DMS 273 treated with DMSO at 0.1 percent for 48 hours (cell line): ENCODE results near the gene GPR32.
"Not testable (repeated sequence)": the region's sequence is repeated elsewhere in the genome, so short reads cannot be mapped to it uniquely, and the experiment has no call there.

Experiments used
- DNase-seq: peaks from one replicate; lab custom pipeline; 2025; lab: John Stamatoyannopoulos, UW

The GPR32 gene

DNA sequence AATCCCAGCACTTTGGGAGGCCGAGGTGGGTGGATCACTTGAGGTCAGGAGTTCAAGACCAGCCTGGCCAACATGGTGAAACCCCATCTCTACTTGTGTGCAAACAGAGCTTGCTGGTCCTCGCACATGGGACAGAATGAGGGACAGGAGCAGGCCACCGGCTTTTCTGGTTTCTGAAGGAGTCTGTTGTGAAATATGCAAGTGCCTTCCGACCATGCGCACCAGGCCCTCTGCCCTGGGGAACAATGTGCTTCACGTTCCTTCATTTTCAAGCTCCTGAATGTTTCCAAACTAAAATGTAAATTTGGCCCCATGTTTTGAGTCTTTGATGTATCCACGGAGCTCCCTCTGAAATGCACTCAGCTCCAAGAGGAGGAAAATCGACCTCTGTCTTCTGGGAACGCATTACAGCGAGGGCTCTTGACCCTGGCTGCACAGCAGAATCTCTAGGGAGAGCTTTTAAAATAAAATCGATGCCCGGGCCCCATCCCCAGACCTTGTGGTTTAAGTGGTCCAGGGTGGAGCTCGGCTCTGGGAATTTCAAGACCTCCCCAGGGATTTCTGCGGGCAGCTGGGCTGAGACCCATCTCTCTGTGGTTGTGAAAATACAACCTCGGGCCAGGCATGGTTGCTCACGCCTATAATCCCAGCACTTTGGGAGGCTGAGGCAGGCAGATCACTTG lies 10.6 kb downstream of the GPR32 start:
- DNase-seq = no peak

DNA sequence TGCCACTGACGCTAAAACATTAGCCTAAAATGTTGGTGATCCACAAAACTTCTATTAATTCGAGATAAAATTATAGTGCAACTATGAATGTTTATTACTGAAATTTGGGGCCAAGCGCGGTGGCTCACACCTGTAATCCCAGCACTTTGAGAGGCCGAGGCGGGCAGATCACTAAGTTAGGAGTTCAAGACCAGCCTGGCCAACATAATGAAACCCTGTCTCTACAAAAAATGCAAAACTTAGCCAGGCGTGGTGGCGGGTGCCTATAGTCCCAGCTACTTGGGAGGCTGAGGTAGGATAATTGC lies 13.5 kb downstream of the GPR32 start:
- not testable (repeated sequence) for DNase-seq

DNA sequence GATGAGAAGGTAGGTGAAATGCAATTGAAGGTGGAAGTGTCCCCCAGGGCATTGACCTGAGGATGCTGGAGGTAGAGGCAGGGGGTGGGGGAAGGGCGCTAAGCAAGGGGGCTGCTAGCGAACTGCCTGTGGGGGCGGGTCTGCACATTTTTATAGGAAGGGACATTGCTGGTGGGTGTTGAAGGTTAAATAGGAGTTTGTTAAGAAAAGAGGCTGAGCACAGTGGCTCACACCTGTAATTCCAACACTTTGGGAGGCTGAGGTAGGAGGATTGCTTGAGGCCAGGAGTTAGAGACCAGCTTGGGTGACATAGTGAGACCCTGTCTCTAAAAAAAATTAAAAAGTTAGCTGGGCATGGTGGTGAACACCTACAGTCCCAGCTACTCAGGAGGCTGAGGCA lies 14.4 kb downstream of the GPR32 start:
- DNase-seq = no peak

DNA sequence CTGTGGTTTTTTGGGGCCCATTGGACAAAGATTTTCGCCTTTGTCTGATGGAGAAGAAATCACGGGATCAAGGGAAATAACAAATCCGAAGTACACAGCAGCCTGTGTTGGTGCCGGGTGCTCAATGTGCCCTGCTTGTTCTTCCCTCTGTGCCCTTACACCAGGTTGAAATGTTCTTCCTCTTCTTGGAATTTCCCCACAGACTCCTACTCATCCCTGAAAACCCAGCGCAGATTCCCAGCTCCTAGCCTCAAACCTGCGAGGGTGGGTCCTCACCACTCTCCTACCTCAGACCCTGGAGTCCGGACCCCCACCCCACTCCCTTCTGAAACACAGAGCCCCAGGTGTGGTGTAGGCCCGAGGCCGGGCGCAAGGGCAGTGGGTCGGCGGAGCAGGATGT lies 15.1 kb downstream of the GPR32 start:
- DNase-seq = no peak

DNA sequence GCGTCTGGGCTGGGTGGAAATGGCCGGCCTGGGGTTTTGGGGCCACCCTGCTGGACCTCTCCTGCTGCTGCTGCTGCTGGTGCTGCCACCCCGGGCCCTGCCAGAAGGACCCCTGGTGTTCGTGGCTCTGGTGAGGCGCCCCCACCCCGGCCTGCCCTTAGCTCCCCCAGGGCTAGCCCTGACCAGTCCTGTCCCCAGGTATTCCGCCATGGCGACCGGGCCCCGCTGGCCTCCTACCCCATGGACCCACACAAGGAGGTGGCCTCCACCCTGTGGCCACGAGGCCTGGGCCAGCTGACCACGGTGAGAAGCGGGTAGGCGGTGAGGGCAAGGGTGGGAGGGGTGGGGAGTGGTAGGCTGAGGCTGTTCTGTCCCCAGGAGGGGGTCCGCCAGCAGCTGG lies 20.1 kb downstream of the GPR32 start, which contains the start of gene ACP4:
TSS of gene ACP4 (plus strand) at position 20 of the 400 bp plus-strand sequence. CDS start at position 20, 0 bp downstream.
- no peak for DNase-seq

DNA sequence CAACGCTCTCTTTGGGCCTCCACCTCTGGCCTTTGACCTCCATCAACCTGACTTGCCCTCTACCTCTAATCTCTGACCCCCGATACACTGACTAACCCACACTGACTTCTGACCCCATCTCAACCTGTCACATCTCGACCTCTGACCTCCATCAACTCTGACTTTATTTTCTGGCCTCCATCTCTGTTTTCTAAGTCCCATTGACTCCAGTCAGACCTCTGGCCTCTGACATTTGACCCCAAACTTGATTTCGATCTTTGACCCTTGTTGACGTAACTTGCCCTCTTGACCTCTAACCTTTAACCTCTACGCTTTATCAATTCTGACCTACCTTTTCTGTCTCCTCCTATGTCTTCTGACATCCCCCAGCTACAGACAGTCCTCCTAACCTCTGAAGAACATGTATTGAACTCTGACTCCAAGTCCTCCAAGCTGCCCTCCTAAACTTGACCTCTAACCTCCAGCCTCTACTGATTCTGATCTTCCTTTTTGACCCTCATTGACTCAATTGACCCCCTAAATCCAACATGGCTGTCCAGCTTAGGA lies 20.7 kb downstream of the GPR32 start:
- DNase-seq = no peak

DNA sequence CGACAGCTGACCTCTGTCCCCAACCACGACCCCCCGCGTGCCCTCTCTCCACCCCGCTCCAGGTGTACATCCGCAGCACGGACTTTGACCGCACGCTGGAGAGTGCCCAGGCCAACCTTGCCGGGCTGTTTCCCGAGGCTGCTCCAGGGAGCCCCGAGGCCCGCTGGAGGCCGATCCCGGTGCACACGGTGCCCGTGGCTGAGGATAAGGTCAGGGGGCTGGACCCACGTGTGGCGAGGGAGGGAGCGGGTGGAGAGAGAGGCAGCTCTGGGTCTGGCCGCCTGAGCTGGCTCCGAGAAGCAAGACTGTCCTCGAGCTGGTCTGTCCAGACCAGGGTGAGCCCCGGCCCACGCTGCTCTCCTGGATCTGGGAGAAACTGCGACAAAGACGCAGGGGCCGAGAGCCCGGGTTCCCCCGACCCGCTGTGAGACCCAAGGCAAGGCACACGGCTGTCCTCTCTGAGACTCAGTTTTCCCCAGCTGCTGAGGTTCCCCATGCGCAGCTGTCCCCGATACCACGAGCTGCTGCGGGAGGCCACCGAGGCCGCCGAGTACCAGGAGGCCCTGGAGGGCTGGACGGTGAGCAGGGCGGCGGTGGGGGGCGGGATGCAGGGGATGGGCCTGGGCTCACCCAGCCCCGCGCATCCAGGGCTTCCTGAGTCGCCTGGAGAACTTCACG lies 21.5 kb downstream of the GPR32 start:
- DNase-seq = no peak

DNA sequence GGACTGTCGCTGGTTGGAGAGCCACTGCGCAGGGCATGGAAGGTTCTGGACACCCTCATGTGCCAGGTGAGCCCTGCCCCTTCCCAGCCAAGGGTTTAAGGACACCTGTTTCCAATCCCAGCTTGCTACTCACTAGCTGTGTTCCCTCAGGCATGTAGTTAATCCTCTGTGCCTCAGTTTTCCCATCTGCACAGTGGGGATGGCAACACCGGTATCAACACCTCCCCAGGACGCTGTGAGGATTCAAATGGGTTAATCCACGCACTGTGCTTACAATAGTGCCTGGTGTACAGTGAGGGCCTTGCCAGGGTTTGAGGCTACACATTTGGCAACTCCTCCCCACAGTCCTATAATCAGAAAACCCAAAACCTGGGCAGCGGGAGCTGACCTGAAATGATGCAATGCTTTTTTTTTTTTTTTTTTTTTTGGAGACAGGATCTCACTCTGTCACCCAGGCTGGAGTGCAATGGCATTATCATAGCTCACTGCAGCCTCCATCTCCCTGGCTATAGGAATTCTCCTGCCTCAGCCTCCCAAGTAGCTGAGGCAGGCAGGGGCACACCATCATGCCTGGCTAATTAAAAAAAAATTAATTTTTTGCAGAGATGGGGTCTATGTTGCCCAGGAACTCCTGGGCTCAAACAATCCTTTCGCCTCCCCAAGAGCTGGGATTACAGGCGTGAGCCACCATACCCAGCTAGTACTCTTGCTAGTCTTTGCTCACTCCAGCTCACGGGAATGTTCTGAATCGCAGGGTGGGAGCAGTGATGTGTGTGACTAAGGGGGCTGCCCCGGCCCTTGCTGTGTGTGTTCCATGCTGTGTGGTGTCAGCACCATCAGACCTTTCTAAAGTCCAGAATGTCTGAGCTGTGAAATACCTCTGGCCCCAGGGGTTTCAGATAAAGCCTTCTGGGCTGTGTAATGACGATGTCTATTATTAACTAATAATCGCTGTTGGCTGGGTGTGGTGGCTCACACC lies 22.3 kb downstream of the GPR32 start:
- no peak for DNase-seq

DNA sequence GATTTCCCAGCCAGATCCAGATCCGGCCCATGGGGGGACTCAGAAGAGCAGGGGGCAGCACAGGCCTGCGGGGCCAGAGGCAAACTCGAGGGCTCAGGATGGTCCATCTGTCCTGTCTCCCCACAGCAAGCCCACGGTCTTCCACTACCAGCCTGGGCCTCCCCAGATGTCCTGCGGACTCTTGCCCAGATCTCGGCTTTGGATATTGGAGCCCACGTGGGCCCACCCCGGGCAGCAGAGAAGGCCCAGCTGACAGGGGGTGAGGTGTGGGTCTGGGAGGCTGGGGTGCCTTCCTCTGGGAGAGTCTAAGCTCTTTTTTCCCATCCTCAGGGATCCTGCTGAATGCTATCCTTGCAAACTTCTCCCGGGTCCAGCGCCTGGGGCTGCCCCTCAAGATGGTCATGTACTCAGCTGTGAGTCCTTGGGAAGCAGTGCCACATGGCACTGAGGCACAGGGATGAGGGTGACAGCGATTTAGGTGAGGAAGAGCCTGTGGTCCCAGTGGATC lies 23.3 kb downstream of the GPR32 start:
- DNase-seq = no peak

DNA sequence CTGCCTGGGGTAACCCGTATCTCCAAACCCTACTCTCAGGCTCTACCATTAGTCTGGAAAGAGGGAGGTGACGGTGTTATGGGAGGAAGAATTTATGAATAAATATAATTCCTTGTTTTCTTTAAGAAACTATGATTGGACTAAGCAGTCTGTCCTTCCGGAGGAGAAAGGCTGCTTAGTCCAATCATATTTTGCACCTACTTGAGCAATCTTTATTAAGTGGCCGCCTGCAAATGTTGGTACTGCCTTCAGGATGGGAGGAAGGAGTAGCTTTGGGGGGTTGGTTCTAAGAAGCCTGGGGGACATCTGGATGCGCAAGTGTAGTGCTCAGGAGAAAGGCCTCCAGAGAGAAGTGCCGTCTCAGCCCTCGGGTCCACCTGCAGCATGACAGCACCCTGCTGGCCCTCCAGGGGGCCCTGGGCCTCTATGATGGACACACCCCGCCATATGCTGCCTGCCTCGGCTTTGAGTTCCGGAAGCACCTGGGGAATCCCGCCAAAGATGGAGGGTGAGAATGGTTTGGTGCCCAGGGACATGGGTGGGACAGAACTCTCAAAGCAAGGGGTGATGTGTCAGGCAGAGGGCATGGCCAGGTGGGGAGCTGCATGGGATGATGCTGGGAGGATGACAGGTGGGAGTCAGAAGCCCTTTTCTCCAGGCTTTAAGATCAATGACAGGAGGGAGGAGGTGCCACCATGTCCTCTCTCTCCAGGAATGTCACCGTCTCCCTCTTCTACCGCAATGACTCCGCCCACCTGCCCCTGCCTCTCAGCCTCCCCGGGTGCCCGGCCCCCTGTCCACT lies 24.0 kb downstream of the GPR32 start:
- peak; percentile 63 for DNase-seq

DNA sequence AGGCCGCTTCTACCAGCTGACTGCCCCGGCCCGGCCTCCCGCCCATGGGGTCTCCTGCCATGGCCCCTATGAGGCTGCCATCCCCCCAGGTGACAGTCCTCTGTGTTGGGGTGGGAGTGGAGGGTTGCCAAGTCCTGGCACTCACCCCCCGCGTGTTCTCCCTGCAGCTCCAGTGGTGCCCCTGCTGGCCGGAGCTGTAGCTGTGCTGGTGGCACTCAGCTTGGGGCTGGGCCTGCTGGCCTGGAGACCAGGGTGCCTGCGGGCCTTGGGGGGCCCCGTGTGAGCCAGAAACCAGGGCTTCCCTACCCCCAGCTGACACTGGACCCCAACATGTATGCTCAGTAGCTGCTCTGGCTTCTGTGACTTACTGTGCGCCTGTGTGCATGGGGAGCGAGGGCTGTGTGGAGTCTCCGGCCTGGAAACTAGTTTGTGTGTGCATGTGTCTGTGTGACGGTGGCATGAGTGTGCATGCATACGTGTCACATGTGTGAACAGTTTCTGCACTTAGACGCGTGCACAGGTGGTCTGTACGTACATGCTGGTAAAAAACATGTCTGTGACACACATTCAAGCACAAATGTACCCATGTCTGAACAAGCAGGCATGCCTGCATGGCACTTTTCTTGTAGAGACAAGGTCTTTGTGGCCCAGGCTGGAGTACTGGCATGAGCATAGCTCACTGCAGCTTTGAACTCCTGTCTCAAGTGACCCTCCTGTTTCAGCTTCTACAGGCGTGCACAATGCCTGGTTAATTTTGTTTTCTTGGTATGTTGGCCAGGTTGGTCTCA lies 24.8 kb downstream of the GPR32 start:
- peak; percentile 70 for DNase-seq

DNA sequence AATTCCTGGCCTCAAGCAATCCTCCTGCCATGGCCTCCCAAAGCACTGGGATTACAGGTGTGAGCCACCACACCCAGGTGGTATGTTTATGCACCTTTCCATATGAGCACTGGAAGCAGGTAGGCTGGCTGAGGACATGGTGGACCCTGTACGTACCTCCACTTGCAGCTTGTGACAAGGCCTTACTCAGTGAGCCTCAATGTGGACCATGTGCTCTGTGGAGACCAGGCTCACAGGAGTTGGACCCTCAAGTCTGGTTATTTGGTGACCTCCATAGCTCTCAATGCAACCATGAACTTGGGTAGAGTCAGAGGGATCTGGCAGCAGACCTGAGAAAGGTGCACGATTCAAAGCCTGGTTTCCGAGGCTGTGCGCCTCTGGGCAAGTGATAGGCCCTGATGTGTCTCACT lies 25.4 kb downstream of the GPR32 start:
- DNase-seq = no peak

DNA sequence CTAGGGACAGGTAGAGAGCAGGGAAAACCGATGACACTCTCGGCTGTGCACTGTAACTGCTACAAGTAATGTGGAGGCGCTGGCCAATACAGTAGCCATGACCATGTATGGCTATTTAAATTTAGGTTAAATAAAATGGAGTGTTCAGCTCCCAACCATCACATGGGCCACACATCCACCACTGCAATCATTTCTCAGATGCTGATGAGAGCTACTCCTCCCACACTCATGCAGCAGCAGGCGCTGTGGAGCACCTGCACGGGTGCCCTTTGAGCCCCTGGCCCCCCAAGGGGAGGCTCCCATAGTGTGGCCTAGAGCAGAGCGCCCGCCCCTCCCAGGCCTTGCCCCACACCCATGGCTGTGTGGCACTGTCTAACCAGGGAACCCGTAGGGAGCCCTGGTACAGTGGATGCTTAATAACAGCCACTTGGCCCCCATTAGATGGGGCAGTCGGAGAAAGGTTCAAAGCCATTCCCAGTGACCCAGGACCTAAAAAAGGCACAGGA lies 25.9 kb downstream of the GPR32 start:
- DNase-seq = no peak

DNA sequence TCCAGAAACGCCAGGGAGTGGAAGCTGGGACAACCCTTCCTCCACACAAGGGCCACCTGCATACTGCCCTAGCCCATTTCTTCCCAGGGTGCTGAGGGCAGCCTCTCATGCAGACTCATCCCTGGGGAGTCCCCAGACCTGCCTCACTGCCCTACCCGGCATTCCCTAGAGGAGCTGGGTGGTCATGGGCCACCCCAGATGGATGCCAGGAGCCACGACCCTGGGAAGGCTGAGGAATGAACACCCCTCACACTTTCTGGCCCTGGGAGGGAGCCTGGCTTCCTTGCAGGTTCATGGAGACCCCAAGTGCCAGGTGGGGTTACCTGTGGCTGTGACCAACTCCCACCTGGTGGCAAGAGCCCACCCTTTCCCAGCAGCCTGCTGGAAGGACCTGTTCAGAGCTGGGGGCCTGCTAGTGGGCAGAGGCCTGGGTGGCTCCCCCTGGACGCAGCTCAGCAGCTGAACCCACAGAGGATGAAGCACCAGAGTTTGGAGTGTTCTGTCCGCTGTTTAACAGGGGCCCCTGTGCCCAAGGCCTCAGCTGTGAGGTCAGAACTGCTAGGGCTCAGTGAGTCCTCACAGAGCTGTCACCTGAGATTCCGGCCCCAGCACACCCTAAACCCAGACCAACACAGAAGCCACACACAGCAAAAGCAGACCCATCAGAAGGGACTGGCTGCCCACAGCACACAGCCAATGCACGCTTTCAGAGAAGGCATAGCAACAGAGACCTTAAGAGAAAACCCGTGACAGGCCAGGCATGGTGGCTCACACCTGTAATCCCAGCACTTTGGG lies 26.6 kb downstream of the GPR32 start:
- DNase-seq = no peak

DNA sequence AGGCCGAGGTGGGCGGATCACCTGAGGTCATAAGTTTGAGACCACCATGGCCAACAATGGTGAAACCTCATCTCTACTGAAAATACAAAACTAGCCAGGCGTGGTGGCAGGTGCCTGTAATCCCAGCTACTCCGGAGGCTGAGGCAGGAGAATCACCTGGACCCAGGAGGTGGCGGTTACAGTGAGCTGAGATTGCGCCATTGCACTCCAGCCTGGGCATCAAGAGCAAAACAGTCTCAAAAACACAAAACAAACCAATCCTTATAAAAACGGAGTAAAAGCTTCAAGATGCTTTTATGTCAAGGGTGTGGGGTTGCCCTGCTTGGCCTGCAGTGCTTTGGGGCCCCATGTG lies 27.1 kb downstream of the GPR32 start:
- no peak for DNase-seq

DNA sequence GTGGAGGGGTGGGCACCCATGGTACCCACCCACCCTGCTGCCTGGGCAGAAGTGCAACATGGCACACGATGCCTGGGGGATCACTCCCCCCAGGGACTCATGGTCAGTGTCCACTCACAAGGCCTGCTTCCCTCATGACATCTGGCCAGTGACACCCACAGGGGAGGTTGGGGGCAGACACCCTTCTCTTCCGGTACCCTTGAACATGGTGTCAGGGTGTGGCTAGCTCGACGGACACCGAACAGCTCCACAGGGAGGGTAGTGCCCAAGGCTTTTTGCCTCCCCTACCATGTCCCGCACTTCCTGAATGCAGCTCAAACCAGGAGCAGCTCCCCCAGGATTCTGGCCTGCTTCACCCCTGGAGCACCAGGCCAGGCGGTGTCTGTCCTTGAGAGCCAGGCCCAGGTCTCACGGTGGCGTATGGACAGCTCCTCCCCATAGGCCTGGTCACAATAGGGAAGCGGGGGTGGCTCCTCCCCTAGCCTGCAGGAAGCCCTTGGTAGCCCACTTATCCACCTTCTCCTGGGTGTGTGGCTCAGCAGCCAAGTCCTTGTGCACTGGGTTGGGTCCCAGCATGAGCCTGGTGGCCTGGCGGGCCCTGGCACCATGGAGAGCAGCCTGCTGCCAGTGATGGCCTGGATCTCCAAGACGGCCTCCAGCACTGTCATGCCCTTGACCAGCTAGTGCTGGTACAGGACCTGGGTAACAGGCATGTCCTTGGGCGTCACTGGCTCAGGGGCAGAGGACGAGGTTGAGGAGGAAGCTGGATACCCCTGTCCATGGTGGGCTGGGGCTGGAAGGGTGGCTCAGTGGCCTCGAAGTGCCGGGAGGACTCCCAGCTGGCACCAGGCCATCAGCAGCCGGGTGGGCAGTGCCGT lies 27.8 kb downstream of the GPR32 start:
- DNase-seq = no peak

DNA sequence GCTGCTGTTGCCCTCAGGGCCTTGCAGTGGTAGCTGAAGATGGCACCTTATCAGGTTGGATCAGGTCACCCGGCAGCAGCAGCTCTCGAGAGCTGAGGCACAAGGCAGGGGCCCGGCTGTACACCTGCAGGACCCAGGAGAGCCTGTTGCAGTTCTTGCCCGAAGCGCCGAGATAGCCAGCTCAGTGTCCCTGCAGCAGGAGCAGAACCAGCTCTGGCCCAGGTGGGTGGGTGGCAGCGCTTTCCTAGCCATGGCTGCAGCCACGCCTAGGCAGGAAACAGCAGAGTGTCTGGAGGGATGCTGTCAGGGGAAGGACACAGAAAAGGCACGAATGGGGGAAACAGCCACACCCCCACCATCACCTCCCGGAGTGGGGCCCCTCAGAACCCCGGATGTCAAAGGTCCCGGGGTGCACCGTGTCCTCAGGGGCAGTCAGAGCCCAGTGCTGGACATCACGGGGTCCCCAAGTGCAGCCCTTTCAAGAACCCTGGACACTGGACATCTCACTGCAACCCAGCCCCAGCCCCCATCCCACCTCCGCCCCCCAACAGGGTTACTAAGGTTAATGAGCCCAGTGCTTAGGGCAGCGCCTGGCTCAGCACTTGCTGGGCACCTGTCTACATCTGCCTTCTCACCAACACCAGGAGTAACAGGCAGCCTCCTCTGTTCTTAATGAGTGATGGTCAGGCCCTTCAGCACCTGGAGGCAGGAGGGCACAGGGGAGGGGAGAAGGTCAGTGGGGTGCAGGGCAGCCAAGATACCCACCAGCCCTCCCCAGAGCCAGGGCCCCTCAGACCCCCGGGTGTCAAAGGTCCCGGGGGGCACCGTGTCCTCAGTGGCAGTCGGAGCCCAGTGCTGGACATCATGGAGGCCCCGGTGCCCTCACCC lies 28.6 kb downstream of the GPR32 start:
- DNase-seq = no peak

DNA sequence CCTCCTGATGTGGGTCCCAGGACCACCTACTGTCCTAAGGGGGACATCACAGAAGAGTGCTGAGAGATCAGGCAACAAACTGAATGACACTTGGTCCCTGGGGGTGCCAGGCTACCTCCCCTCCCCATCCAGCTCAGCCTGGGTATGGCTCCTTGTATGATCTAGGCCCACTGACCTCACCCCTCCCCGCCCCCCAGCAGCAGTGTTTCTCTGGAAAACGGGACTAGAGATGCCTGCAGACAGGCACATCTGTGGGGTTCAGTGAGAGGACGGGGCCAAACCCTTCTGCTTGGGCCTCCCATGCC lies 29.2 kb downstream of the GPR32 start:
- DNase-seq = no peak
